GM18502 (cell line): Measurements from ENCODE around the gene KIF1C.
"Not testable (repeated sequence)": the region's sequence is repeated elsewhere in the genome, so short reads cannot be mapped to it uniquely, and the experiment has no call there.

Experiments used
- ATAC-seq: cut with Tn5 transposase; IDR thresholded peaks from one replicate; pipeline ENCODE4 v1.9.1; 2021; ENCODE audit warnings: mild to moderate bottlenecking; ENCODE audit not compliant: unreplicated experiment, poor library complexity

The KIF1C gene

GRCh38 chr17:4999430-5000093 is 1.8 kb downstream of the KIF1C start:
- ATAC-seq, result no peak

DNA sequence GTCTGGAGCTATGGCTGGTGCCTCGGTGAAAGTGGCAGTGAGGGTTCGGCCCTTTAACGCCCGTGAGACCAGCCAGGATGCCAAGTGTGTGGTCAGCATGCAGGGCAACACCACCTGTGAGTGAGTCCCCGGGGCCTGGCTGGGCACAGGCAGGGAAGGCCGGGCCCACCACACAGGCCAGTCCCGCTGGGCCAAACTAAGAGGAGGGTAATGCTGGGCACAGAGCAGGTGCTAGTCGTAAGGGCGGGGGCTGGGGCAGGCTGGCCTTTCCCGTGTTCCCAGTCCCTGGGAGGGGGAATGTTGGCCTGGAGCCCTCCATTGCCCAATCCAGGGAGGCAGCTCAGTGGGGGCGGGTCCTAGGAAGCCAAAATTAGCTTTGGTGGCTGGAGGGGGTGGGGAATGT is 2.5 kb downstream of the KIF1C start:
- ATAC-seq, result no peak

DNA sequence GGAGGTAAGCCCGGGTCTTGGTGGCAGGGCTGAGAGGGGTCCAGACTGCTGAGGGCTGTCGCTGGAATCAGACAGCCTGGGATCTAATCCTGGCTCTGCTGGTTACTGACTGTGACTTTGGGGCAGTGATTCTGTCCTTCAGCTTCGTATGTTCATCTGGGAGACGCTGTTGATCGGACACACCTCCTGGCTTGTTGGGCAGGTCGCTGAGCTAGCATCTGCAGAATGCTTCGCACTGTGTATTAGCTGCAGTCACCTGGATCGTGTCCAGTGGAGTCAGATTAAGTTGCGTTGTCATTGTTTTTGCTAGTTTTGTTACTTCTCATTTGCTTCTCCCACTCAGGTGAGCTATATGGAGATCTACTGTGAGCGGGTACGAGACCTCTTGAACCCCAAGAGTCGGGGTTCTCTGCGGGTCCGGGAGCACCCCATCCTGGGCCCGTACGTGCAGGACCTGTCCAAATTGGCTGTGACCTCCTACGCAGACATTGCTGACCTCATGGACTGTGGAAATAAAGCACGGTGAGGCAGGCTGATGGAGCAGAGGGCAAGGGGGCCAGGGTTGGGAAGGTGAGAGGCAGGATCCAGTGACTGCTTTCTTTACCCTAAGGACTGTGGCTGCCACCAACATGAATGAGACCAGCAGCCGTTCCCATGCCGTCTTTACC is 4.5 kb downstream of the KIF1C start:
- ATAC-seq, result no peak

DNA sequence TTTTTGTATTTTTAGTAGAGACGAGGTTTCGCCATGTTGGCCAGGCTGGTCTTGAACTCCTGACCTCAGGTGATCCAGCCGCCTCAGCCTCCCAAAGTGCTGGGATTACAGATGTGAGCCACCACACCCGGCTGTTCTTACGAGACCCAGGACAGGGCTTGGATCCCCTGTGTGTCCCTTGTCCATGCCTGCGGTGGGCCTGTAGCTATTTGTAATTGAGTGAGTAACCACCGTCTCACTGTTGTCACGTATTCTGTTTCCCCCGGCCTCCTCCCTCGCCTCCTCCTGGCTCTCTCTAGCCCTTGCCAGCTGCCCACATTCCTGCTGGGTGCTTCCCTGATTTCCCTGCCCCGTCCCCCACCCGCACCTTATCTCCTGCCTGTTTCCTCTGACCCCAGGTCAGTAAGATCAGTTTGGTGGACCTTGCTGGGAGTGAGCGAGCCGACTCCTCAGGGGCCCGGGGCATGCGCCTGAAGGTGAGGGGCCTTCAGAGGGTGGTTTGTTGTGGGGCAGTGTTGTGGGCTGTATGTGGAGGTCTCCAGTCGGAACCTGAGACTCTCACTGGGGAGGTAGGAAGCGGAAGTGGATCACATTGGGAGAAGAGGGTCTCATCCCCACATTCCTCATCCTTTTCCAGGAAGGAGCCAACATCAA is 5.6 kb downstream of the KIF1C start:
- ATAC-seq, result no peak

DNA sequence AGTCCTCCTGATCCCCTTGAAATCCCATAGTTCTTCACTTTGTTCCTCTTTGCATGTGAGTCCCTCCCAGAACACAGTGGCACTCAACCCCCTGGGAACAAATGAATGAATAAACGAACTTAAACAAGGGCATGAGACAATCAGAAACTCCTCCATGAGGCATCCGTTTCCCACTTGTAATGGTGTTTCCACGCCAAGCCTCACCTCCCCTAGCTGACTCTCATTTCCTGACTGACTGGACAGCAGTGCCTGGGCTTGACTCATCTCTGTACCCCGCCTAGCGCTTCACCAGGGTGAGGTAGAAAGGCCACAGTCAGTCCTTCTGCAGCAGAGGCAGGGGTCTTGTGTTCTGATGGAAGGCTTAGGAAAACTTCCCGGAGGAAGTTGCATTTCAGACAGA is 14.2 kb downstream of the KIF1C start:
- no peak for ATAC-seq

DNA sequence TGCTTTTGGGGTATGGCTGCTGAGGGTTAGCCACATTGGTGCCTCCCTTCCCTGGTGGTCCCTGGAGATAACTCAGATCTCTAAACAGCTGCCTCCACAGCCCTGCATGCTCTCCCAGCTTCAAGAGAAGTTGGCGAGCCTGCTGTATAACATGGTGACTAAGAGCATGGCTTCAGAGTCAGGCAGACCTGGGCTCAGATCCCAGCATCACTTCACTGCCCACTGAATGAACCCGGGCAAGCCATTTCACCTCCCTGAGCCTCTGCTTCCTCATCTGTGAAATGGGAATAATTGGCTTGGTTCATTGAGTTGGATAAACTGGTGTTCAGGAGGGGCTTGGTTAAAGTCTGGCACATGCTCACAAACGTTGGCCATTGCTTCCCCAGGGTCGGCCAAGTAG is 16.6 kb downstream of the KIF1C start:
- ATAC-seq, result no peak

GRCh38 chr17:5019475-5019956 is 21.8 kb downstream of the KIF1C start:
- no peak for ATAC-seq

DNA sequence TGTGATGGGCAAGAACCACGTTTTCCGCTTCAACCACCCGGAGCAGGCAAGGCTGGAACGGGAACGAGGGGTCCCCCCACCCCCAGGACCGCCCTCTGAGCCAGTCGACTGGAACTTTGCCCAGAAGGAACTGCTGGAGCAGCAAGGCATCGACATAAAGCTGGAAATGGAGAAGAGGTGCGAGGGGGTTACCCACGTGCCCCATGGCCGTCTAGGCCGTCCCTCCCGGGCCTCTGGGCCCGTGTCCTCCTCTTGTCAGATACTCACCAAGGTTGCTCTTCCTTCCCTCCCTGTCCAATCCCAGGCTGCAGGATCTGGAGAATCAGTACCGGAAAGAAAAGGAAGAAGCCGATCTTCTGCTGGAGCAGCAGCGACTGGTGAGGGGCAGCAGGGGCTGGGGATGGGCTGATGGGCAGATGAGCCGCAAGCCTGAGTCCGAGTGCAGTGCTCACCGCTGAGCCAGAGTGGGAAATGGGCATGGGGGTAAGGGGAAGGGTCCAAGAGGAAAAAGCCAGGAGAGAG is 22.8 kb downstream of the KIF1C start:
- ATAC-seq, result no peak

- no peak for ATAC-seq
Measured at GRCh38 chr17:5022171-5022711, 24.5 kb downstream of the KIF1C start.

DNA sequence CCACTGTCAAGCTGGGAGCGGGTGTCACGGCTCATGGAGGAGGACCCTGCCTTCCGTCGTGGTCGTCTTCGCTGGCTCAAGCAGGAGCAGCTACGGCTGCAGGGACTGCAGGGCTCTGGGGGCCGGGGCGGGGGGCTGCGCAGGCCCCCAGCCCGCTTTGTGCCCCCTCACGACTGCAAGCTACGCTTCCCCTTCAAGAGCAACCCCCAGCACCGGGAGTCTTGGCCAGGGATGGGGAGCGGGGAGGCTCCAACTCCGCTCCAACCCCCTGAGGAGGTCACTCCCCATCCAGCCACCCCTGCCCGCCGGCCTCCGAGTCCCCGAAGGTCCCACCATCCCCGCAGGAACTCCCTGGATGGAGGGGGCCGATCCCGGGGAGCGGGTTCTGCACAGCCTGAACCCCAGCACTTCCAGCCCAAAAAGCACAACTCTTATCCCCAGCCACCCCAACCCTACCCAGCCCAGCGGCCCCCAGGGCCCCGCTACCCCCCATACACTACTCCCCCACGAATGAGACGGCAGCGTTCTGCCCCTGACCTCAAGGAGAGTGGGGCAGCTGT is 25.9 kb downstream of the KIF1C start:
- ATAC-seq, result no peak

GRCh38 chr17:5024604-5025003 is 26.9 kb downstream of the KIF1C start:
- ATAC-seq, result no peak

GRCh38 chr17:5027299-5027698 is 29.5 kb downstream of the KIF1C start:
- ATAC-seq, result no peak

GRCh38 chr17:5027916-5028315 is 30.2 kb downstream of the KIF1C start:
- no peak for ATAC-seq

DNA sequence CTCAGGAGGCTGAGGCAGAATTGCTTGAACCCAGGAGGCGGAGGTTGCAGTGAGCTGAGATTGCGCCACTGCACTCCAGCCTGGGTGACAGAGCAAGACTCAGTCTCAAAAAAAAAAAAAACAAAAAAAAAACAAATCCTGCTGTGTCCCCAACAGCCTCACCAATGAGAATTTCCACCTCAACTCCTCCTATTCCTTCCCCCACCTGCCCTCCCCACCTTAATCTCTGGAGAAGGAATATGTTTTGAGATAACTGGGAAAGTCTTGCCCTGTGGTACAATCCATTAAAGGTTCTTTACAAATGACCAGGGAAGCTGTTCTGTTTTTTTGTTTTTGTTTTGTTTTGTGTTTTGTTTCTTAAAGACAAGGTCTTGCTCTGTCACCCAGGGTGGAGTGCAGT is 32.4 kb downstream of the KIF1C start:
- not testable (repeated sequence) for ATAC-seq

DNA sequence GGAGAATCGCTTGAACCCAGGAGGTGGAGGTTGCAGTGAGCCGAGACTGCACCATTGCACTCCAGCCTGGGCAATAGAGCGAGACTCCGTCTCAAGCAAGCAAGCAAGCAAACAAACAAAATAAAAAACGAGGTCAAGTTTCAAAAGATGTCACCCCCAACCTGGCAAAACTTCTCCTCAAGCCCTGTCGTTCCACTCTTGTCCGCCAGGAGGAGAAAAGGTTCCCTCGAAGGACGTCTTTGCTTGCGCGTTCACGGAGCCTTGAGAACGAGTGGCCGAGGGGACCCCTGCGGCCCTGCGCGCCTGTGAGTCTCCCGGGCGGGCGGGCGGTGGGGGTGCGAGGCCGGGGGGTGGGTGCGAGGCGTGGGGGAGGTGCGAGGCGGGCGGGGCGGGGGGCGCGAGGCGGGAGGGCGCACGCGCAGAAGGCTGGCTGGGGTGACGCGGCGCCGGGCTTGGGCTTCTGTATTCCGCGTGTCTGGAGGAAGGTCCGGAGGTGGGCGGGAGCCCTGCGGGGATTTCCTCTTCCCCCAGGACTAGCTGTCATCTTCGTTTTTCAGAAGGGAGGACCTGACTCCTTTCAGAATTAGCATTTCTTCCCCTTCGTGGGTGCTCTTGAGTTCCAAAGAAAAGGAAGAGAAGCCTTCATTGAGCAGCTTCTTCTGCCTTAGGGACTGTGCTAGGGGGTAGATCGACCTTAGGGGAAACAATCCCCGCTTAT is 33.8 kb downstream of the KIF1C start:
- ATAC-seq, result peak; percentile 65

DNA sequence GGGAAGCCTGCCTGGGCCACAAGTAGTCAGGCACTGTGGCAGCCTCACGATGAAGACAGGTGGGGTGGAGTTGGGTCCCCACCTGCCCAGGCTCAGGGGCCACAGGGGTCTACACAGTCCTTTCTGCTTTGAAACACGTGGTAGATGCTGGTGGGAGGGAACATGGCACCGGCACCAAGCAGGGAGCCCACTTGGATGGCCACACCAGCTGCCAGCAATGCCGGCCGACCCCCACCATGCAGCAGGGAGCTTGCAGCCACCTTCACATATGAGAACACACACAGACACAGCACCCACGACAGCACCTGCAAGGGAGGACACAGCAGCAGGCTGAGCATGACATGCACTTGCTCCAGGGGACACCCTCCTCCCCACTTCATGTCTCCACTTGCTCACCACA is 35.1 kb downstream of the KIF1C start:
- no peak for ATAC-seq

DNA sequence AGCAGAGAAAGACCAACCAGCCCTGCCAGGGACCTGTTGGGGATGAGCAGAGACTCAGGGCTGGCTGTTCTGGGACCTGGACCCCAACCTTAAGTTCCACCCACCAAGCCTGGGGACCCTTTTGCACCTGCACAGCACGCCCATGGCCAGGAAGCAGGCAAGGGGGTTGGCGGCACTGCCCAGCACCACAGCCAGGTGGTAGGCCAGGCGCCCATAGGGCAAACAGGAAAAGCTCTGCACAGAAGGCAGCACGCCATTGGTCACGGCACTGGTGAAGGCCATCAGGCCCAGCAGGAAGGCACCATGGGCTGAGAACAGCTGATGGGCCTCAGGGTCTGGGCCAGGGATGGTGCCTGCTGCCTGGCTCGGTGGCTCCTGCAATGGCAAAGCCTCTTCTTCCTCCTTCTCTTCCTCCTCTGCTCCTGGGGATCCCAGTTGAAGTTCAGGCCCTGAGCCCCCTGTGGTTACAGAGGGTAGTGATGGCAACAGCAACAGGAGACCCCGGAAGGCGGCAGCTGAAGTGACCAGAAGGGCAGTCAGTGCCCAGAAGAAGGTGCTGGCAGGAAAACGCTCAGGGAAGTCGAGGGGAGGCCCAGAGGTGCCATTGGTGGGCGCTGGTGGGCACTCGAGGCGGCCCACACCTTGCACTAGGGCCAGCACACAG is 35.7 kb downstream of the KIF1C start:
- ATAC-seq, result no peak

GRCh38 chr17:5034063-5034462 is 36.3 kb downstream of the KIF1C start:
- ATAC-seq, result no peak

GRCh38 chr17:5034651-5035050 is 36.9 kb downstream of the KIF1C start:
- no peak for ATAC-seq

DNA sequence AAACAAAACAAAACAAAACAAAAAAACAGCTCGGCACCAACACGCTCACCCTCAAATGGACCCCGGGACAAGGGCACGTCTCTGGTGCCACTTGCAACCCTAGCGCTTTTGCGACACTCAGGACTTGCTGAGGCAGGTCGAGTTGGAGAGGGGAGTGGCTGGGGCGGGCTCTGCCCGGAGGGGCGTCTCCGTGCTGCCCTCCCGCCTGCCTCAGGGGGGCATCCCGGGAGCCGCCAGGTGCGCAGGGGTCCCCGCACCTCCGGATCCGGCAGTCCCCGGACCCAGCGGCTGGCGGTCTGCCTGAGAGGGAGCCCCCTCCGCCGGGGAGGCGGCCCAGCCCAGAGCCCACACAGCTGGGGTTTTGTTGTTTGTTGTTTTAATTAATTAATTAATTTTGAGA is 37.6 kb downstream of the KIF1C start, which contains the start of gene SLC52A1:
TSS of gene SLC52A1 (minus strand) at position 112 of the 400 bp plus-strand sequence. CDS start 820 bp downstream, outside the sequence.
- no peak for ATAC-seq
